ENCODE data around the gene SMIM24.

- TF ChIP-seq, protein P1, sequence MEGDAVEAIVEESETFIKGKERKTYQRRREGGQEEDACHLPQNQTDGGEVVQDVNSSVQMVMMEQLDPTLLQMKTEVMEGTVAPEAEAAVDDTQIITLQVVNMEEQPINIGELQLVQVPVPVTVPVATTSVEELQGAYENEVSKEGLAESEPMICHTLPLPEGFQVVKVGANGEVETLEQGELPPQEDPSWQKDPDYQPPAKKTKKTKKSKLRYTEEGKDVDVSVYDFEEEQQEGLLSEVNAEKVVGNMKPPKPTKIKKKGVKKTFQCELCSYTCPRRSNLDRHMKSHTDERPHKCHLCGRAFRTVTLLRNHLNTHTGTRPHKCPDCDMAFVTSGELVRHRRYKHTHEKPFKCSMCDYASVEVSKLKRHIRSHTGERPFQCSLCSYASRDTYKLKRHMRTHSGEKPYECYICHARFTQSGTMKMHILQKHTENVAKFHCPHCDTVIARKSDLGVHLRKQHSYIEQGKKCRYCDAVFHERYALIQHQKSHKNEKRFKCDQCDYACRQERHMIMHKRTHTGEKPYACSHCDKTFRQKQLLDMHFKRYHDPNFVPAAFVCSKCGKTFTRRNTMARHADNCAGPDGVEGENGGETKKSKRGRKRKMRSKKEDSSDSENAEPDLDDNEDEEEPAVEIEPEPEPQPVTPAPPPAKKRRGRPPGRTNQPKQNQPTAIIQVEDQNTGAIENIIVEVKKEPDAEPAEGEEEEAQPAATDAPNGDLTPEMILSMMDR (conservative IDR thresholded peaks at IDR 0.05; ENCODE audit: low read depth in 2 of 2), result no peak
- TF ChIP-seq POLR2AphosphoS5 (IDR thresholded peaks at IDR 0.05; ENCODE audit: low read depth) (no peak), EZH2phosphoT487 (IDR thresholded peaks at IDR 0.05; ENCODE audit: unreplicated experiment) (no peak), EZH2 (IDR thresholded peaks at IDR 0.05; ENCODE audit: low read depth, unreplicated experiment) (no peak)
Measured at GRCh38 chr19:3441089-3441985, 39.0 kb downstream of the SMIM24 start.

Measured in GM23338 (cell line).